ENCODE results near the gene CORO1C. TPM values are rescaled to one million over a fixed set of nuclear protein-coding genes. Genes with fewer than 3 reads are reported as not detected.
A peak's percentile ranks its signal among the peaks of the same experiment; 100 is the strongest.

CORO1C gene
- total and polyA plus RNA-seq, 9 of the 15 experiments (the other 6 are each of a cell fraction or from before 2014, with no cell fraction given): 55.2 to 280 (median 150) TPM

DNA sequence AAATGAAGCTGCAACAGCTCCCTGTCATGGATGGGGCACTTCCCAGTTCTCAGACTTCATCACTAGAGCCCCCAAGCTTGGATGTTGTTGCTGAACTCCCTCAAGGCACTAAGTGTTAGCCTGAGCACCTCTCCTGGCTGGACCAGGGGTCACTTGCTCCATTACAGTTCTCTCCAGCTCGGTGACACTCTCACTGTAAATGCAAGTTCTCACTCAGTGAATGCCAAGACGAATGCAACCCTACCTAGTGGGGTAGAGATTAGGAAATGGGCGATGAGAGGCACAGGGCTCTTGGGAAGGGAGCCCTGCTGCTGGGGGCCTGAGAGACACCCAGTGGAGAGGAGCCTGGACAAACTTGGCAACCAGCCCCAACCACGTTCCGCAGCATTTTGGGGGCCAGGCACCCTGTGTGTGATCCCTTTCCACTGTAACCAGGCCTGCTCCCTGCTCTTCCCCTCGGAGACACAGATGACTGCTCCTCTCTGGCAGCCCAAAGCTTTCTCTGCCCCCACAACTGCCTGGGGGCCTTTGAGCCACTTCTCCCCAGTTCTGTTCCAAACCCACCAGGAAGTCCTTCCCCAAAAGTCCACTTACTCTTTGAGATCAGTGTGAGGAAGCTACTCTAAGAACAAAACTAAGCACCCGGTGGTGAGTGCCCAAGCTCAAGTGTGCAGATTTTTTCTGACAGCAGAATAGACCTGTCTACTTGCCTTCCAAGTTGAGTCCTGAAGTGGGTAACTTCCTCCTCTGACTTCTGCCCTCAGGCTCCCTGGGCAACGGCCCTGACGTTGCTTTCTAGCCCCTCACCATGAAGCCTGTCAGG lies 89.7 kb downstream of the CORO1C start (continued):
- TF ChIP-seq, protein P1, sequence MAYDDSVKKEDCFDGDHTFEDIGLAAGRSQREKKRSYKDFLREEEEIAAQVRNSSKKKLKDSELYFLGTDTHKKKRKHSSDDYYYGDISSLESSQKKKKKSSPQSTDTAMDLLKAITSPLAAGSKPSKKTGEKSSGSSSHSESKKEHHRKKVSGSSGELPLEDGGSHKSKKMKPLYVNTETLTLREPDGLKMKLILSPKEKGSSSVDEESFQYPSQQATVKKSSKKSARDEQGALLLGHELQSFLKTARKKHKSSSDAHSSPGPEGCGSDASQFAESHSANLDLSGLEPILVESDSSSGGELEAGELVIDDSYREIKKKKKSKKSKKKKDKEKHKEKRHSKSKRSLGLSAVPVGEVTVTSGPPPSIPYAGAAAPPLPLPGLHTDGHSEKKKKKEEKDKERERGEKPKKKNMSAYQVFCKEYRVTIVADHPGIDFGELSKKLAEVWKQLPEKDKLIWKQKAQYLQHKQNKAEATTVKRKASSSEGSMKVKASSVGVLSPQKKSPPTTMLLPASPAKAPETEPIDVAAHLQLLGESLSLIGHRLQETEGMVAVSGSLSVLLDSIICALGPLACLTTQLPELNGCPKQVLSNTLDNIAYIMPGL (CRISPR knock-in tag; IDR thresholded peaks at IDR 0.05): no peak
- TF ChIP-seq ZNF561 (CRISPR knock-in tag; conservative IDR thresholded peaks at IDR 0.05) (no peak), TRIM28 (IDR thresholded peaks at IDR 0.05) (no peak), ZNF263 (CRISPR knock-in tag; IDR thresholded peaks at IDR 0.05; ENCODE audit: borderline replicate concordance) (no peak), HOXB6 (CRISPR knock-in tag; IDR thresholded peaks at IDR 0.05; ENCODE audit: borderline replicate concordance) (no peak), ATF1 (CRISPR knock-in tag; IDR thresholded peaks at IDR 0.05) (no peak), ATF1 (tag; IDR thresholded peaks at IDR 0.05) (0 out of 2 replicates have a peak, but pooled peaks have one; percentile 0), HNRNPUL1 (IDR thresholded peaks at IDR 0.05; ENCODE audit: low read length) (0 out of 2 replicates have a peak, but pooled peaks have one; percentile 15), ATF7 (IDR thresholded peaks at IDR 0.05) (peak; percentile 26; the same call in 1 of the 2 replicates), POLR2AphosphoS2 (IDR thresholded peaks at IDR 0.05; ENCODE audit: low read length) (peak; percentile 75; the same call in 1 of the 2 replicates), LEF1 (IDR thresholded peaks at IDR 0.05) (no peak), SMARCA5 (IDR thresholded peaks at IDR 0.05) (no peak), ARID2 (IDR thresholded peaks at IDR 0.05) (no peak), KDM4B (IDR thresholded peaks at IDR 0.05; ENCODE audit: borderline replicate concordance in 2 of 2, low read depth in 1 of 2) (no peak), NFXL1 (CRISPR knock-in tag; IDR thresholded peaks at IDR 0.05) (no peak)
- TF ChIP-seq, protein P2, sequence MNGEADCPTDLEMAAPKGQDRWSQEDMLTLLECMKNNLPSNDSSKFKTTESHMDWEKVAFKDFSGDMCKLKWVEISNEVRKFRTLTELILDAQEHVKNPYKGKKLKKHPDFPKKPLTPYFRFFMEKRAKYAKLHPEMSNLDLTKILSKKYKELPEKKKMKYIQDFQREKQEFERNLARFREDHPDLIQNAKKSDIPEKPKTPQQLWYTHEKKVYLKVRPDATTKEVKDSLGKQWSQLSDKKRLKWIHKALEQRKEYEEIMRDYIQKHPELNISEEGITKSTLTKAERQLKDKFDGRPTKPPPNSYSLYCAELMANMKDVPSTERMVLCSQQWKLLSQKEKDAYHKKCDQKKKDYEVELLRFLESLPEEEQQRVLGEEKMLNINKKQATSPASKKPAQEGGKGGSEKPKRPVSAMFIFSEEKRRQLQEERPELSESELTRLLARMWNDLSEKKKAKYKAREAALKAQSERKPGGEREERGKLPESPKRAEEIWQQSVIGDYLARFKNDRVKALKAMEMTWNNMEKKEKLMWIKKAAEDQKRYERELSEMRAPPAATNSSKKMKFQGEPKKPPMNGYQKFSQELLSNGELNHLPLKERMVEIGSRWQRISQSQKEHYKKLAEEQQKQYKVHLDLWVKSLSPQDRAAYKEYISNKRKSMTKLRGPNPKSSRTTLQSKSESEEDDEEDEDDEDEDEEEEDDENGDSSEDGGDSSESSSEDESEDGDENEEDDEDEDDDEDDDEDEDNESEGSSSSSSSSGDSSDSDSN (IDR thresholded peaks at IDR 0.05; ENCODE audit: borderline replicate concordance in 1 of 2, low read depth in 2 of 2, low read length in 2 of 2): no peak
- TF ChIP-seq, protein P3, sequence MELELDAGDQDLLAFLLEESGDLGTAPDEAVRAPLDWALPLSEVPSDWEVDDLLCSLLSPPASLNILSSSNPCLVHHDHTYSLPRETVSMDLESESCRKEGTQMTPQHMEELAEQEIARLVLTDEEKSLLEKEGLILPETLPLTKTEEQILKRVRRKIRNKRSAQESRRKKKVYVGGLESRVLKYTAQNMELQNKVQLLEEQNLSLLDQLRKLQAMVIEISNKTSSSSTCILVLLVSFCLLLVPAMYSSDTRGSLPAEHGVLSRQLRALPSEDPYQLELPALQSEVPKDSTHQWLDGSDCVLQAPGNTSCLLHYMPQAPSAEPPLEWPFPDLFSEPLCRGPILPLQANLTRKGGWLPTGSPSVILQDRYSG (tag; conservative IDR thresholded peaks at IDR 0.05; ENCODE audit: low read depth): 0 out of 2 replicates have a peak, but pooled peaks have one; percentile 17
- TF ChIP-seq, protein P4, sequence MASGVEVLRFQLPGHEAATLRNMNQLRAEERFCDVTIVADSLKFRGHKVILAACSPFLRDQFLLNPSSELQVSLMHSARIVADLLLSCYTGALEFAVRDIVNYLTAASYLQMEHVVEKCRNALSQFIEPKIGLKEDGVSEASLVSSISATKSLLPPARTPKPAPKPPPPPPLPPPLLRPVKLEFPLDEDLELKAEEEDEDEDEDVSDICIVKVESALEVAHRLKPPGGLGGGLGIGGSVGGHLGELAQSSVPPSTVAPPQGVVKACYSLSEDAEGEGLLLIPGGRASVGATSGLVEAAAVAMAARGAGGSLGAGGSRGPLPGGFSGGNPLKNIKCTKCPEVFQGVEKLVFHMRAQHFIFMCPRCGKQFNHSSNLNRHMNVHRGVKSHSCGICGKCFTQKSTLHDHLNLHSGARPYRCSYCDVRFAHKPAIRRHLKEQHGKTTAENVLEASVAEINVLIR (CRISPR knock-in tag; IDR thresholded peaks at IDR 0.05): no peak
